Common myeloid progenitor, CD34-positive (primary cell): Measurements from ENCODE around the gene ARHGAP8.
"Not testable (repeated sequence)": the region's sequence is repeated elsewhere in the genome, so short reads cannot be mapped to it uniquely, and the experiment has no call there.

Source experiments
- CTCF ChIA-PET: fragments of 350-600 bp; sonication (Branson Sonifier 250); formaldehyde crosslinking; loops from one replicate; lab custom pipeline; 2021; ENCODE audit warnings: antibody characterized with exemption; lab: Charles Lee
- POLR2A ChIA-PET: fragments of 350-600 bp; sonication (Branson Sonifier 250); formaldehyde crosslinking; loops from one replicate; lab custom pipeline; 2021; ENCODE audit warnings: antibody characterized with exemption; lab: Charles Lee
- DNase-seq, 3 donors: peaks; one replicate each; pipeline versions ENCODE4 v3.0.0 to v3.0.0-alpha.2; 2013
- H3K27ac ChIP-seq, 2 experiments: 1 replicate in 1 of 2; 2 replicates in 1 of 2; pipeline ENCODE4 v1.7.0; 2013; ENCODE audit warnings: inconsistent platforms in 2 of 2, low read length in 2 of 2, mild to moderate bottlenecking in 2 of 2, low read depth in 1 of 2, moderate library complexity in 1 of 2; ENCODE audit not compliant: severe bottlenecking in 2 of 2, insufficient read depth in 1 of 2, poor library complexity in 1 of 2
- H3K27me3 ChIP-seq, 5 experiments: replicated peaks in 2 of 5; 1 replicate in 3 of 5; 2 replicates in 2 of 5; pipeline versions ENCODE4 v1.6.1 to v1.7.0; 2013; ENCODE audit warnings: low read length in 4 of 5, mild to moderate bottlenecking in 2 of 5, moderate library complexity in 2 of 5, inconsistent platforms in 1 of 5; ENCODE audit not compliant: insufficient read depth in 5 of 5, control insufficient read depth in 4 of 5
- H3K36me3 ChIP-seq, 4 experiments: 1 replicate in 2 of 4; 2 replicates in 2 of 4; pipeline versions ENCODE4 v1.6.1 to v1.7.0; 2013; ENCODE audit warnings: low read length in 3 of 4, control low read depth in 1 of 4, mild to moderate bottlenecking in 1 of 4; ENCODE audit not compliant: control insufficient read depth in 4 of 4, insufficient read depth in 4 of 4
- H3K4me1 ChIP-seq, 4 experiments: 1 replicate in 3 of 4; 2 replicates in 1 of 4; pipeline versions ENCODE4 v1.6.1 to v1.7.1; 2013; ENCODE audit warnings: low read length in 3 of 4, mild to moderate bottlenecking in 3 of 4, control low read depth in 1 of 4, inconsistent platforms in 1 of 4, moderate library complexity in 1 of 4; ENCODE audit not compliant: control insufficient read depth in 4 of 4, insufficient read depth in 4 of 4; ENCODE audit errors: control extremely low read depth in 1 of 4
- H3K4me3 ChIP-seq, 7 experiments: 1 replicate in 4 of 7; 2 replicates in 3 of 7; pipeline versions ENCODE4 v1.5.1 to v1.7.0; 2013; ENCODE audit warnings: mild to moderate bottlenecking in 7 of 7, low read length in 6 of 7, moderate library complexity in 6 of 7, inconsistent platforms in 2 of 7, low read depth in 2 of 7, control low read depth in 1 of 7; ENCODE audit not compliant: insufficient read depth in 4 of 7, control insufficient read depth in 1 of 7; ENCODE audit errors: extremely low read depth in 1 of 7
- H3K9me3 ChIP-seq, 5 experiments: 1 replicate in 4 of 5; 2 replicates in 1 of 5; pipeline versions ENCODE4 v1.6.1 to v1.7.1; 2013; ENCODE audit warnings: low read length in 4 of 5, mild to moderate bottlenecking in 2 of 5, inconsistent platforms in 1 of 5, low read depth in 1 of 5, moderate library complexity in 1 of 5; ENCODE audit not compliant: control insufficient read depth in 4 of 5, insufficient read depth in 2 of 5; ENCODE audit errors: control extremely low read depth in 1 of 5
- WGBS: methylation state at CpG from one replicate; pipeline ENCODE4 v1.1.5; 2013; ENCODE audit not compliant: insufficient coverage; 5-methylcytosine and 5-hydroxymethylcytosine counted together

The ARHGAP8 gene

DNA sequence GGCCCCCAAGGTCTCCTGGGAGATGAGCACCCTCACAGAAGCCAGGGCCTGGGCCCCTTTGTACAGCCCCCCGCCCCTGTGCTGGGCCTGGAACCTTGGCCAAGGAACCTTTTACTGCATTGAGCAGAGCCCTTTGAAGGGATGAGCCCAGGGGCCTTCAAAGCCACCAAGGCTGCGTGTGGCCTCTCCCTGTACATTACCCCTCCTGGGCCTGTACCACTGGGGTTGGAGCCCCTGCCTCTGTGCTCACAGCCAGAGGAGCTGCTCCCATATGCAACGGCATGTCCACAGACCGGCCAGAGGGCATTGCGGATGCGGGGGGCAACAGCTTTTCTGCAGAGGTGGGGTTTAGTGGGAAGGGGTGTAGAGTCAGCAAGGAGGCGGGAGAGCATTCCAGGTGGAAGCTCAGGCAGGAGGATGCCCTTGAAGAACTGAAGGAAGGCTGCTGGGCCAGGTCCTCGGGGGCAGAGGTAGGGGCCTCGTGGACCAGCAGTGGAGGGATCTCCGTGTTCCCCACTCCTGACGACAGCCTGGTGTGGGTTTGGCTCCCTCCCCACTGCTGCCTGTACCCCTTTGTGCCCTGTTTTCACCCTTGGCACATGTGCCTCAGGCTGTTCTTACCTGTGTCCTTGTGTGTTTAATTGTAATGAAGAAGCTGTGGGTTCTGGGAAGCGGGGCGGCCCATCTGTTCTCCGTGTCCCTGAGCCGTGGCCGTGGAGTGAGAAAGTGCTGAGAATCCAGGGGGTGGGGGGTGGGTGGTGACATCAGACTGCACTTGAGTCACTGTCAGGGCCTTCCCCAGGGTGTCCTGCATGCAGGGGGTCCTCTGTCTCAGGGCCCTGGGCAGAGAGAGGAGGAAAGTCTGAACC lies 46.9 kb downstream of the ARHGAP8 start:
- H3K27ac ChIP-seq: no peak overlapping the region
- CTCF ChIA-PET: no interaction called here
- no peak overlapping the region for H3K4me3 ChIP-seq
- H3K4me1 ChIP-seq: peaks cover 0 to 3% (median 0%) of the 10 kb centered on the region in 4 experiments
- no peaks in the 10 kb centered on the region for H3K9me3 ChIP-seq
- no peaks in the 10 kb centered on the region for H3K36me3 ChIP-seq
- 96% methylated on average over 10 of the region's 16 CpGs for WGBS
- DNase-seq: no peak
- H3K27me3 ChIP-seq: peaks cover 0 to 7% (median 0%) of the 10 kb centered on the region in 5 experiments
- POLR2A ChIA-PET: no interaction called here

DNA sequence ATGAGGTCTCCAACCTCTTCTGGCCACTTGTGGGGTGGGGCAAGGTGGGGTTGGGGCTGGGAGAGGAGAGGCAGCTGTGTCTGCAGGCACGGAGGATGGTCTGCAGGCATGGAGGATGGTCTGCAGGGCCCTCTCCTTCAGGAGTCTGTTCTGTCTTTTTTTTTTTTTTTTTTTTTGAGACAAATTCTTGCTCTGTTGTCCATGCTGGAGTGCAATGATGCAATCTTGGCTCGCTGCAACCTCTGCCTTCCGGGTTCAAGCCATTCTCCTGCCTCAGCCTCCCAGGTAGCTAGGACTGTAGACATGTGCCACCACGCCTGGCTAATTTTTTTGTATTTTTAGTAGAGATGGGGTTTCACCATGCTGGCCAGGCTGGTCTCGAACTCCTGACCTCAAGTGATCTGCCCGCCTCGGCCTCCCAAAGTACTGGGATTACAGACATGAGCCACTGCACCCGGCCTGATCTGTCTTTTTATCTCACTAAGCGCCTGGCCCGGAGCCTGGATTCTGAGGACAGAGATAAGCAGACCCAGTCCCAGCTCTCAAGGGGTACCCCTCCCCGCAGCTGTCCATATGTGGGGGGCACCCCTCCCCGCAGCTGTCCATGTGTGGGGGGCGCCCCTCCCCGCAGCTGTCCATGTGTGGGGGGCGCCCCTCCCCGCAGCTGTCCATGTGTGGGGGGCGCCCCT lies 47.7 kb downstream of the ARHGAP8 start:
- H3K27me3 ChIP-seq, CTCF ChIA-PET, H3K27ac ChIP-seq, H3K36me3 ChIP-seq, H3K9me3 ChIP-seq, H3K4me3 ChIP-seq, H3K4me1 ChIP-seq, POLR2A ChIA-PET: not testable (repeated sequence)
- WGBS: 67% methylated on average over 1 of the region's 17 CpGs
- DNase-seq: peak in 2 of 3 donors; percentile 11 to 26

DNA sequence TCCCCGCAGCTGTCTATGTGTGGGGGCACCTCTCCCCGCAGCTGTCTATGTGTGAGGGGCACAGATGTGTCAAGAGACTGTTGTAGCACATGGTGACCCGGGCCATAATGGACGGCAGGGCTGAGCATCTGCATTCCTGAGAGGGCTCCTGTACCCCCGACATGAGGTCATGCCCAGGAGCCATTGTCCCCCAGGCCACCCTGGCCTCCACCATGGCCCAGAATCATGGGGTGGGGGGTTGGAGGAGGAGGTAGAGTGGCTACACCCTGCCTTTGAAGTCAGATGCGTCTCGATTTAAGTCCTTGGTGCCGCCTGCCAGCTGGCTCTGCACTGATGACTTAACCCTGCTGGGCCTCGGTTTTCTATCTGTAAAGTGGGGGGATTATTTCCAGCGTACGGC lies 49.1 kb downstream of the ARHGAP8 start:
- WGBS: 82% methylated on average over 7 of the region's 11 CpGs
- CTCF ChIA-PET: interaction anchor here (0.6 kb wide), 1 partner anchor 1591 kb away, joined by 3 read pairs; no protein-coding TSS in a partner anchor
- POLR2A ChIA-PET: no interaction called here

DNA sequence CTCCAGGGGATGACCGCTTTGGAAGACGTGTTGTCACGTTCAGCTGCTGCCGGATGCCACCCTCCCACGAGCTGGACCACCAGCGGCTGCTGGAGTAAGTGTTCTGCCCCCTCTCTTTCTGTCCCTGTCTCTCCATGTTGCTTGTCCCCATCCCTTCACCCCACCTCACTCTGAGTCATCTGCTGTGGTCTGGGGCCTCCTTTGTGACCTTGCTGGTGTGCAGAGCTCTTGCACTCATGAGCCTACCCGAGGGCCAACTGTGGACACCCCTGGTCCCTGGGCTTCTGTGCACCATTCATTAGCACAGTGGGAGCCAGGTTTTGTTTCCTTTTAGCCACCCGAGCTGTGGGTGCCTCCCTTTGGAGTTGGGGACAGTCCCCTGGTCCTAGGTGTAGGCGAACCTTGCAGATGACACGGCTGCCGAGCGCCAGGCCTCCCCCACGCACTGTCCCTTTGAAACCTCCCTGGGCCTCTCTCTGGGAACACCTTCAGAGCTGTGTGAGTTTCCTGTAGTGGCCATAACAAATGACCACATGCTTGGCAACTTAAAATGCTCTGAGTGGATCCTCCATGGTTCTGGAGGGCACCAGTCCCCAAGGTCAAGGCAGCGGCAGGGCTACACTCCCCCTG lies 49.8 kb downstream of the ARHGAP8 start:
- POLR2A ChIA-PET: no interaction called here
- Histone ChIP-seq H3K4me1 (peaks cover 0 to 3% (median 0%) of the 10 kb centered on the region in 4 experiments), H3K9me3 (no peaks in the 10 kb centered on the region), H3K27me3 (peaks cover 0 to 3% (median 0%) of the 10 kb centered on the region in 5 experiments), H3K27ac (no peak overlapping the region), H3K36me3 (no peaks in the 10 kb centered on the region), H3K4me3 (no peak overlapping the region)
- no peak for DNase-seq
- 97% methylated on average over 14 of the region's 14 CpGs for WGBS
- CTCF ChIA-PET: no interaction called here

More for the DNA sequence above, 49.1 kb downstream of the ARHGAP8 start:
- Histone ChIP-seq H3K4me1 (peaks cover 0 to 3% (median 0%) of the 10 kb centered on the region in 4 experiments), H3K27ac (no peak overlapping the region), H3K4me3 (no peak overlapping the region), H3K36me3 (no peaks in the 10 kb centered on the region), H3K27me3 (peaks cover 0 to 3% (median 0%) of the 10 kb centered on the region in 5 experiments), H3K9me3 (no peaks in the 10 kb centered on the region)
- DNase-seq: no peak

DNA sequence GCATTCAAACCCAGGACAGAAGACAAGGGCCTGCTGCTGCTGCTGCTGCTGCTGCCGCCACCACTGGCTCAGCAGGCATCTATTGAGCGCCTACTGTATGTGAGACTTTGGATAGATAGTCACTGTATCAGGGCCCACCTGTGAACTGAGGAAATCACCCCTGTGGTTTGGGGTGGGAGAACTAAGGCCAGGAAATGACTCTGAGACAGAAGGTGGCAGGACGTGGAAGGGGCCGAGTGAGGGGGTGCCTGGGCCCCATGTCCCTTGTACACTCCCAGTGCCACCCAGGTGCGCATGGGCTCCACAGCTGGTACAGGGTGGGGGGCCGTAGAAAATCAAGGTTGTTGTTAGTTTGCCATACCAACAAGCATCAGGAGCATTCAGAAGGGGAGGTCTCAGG lies 50.6 kb downstream of the ARHGAP8 start:
- Histone ChIP-seq H3K4me1 (peaks cover 0 to 3% (median under 1%) of the 10 kb centered on the region in 4 experiments), H3K36me3 (no peaks in the 10 kb centered on the region), H3K4me3 (no peak overlapping the region), H3K27ac (no peak overlapping the region), H3K9me3 (no peaks in the 10 kb centered on the region), H3K27me3 (peaks cover 0 to 3% (median 0%) of the 10 kb centered on the region in 5 experiments)
- POLR2A ChIA-PET: no interaction called here
- CTCF ChIA-PET: no interaction called here
- 64% methylated on average over 6 of the region's 6 CpGs for WGBS
- peak in 1 of 3 donors; percentile 19 for DNase-seq

DNA sequence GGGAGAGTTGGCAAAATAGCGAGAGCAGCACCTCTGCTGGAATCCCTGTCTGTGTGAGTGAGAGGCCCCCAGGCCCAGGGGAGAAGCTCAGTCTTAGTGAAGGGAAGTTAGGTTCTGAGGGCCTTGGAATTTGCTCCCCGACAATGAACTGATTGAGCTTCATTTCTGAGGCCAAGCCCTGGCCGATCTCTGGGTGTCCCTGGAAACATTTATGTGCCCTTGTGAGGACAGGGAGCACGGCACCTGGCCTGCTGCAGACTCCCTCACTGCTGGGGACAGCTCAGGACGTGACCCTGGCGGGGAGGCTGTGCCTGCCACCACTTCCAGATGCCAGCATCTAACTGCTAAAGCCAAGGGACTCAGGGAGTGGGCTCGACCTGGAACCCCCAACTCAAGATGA lies 52.0 kb downstream of the ARHGAP8 start:
- H3K36me3 ChIP-seq: no peaks in the 10 kb centered on the region
- H3K9me3 ChIP-seq: no peaks in the 10 kb centered on the region
- CTCF ChIA-PET: interaction anchor here (1.8 kb wide), 1 partner anchor 12 kb away, joined by 4 read pairs; no protein-coding TSS in a partner anchor
- no peak overlapping the region for H3K27ac ChIP-seq
- DNase-seq: no peak
- WGBS: 96% methylated on average over 7 of the region's 7 CpGs
- H3K27me3 ChIP-seq: peaks cover 0 to 3% (median 0%) of the 10 kb centered on the region in 5 experiments
- no peak overlapping the region for H3K4me3 ChIP-seq
- peaks cover 0 to 6% (median 5%) of the 10 kb centered on the region in 4 experiments for H3K4me1 ChIP-seq
- POLR2A ChIA-PET: interaction anchor here (0.9 kb wide), 1 partner anchor 10 kb away, joined by 3 read pairs; no protein-coding TSS in a partner anchor
